GM23338 (cell line): ENCODE data around the gene ARID3B. TPM values are rescaled to one million over a fixed set of nuclear protein-coding genes. Genes with fewer than 3 reads are reported as not detected.
A peak's percentile ranks its signal among the peaks of the same experiment; 100 is the strongest.

Experiments used
- ATAC-seq: fragments of 200-7000 bp; cut with Tn5 transposase; 3 replicates; pipeline ENCODE4 v1.9.1; 2020
- DNase-seq: peaks from one replicate; pipeline ENCODE4 v3.0.0-alpha.2; 2015; ENCODE audit warnings: low spot score
- H2AFZ ChIP-seq: fragments of 200-600 bp; sonication (generic); 2 replicates; pipeline ENCODE4 v1.8.0; 2016; ENCODE audit warnings: antibody characterized with exemption, mild to moderate bottlenecking, moderate library complexity
- H3F3A ChIP-seq: fragments of 200-600 bp; sonication (generic); replicated peaks from 2 replicates; pipeline ENCODE4 v1.8.0; 2017; ENCODE audit warnings: antibody characterized with exemption, mixed run types, low read depth
- H3K27ac ChIP-seq: fragments of 200-600 bp; sonication (generic); 2 replicates; pipeline ENCODE4 v1.6.1; 2016; ENCODE audit warnings: low read depth
- H3K27me3 ChIP-seq: fragments of 200-600 bp; sonication (generic); 2 replicates; pipeline ENCODE4 v1.8.0; 2016; ENCODE audit warnings: mild to moderate bottlenecking, mixed run types, moderate library complexity; ENCODE audit not compliant: insufficient read depth
- H3K36me3 ChIP-seq: fragments of 200-600 bp; sonication (generic); 2 replicates; pipeline ENCODE4 v1.8.0; 2016; ENCODE audit warnings: mild to moderate bottlenecking; ENCODE audit not compliant: insufficient read depth
- H3K4me1 ChIP-seq: fragments of 200-600 bp; sonication (generic); 2 replicates; pipeline ENCODE4 v1.8.0; 2016; ENCODE audit warnings: mild to moderate bottlenecking, moderate library complexity; ENCODE audit not compliant: insufficient read depth
- H3K4me2 ChIP-seq: fragments of 200-600 bp; sonication (generic); 2 replicates; pipeline ENCODE4 v1.7.1; 2017; ENCODE audit warnings: mixed run types
- H3K4me3 ChIP-seq: fragments of 200-600 bp; sonication (generic); 2 replicates; pipeline ENCODE4 v1.6.1; 2016; ENCODE audit warnings: mixed run types
- H3K79me2 ChIP-seq: fragments of 200-600 bp; sonication (generic); replicated peaks from 2 replicates; pipeline ENCODE4 v1.8.0; 2017; ENCODE audit warnings: mild to moderate bottlenecking; ENCODE audit not compliant: insufficient read depth
- H3K9me2 ChIP-seq: fragments of 200-600 bp; sonication (generic); 2 replicates; pipeline ENCODE4 v1.8.0; 2017; ENCODE audit not compliant: insufficient read depth
- H4K20me1 ChIP-seq: fragments of 200-600 bp; sonication (generic); replicated peaks from 2 replicates; pipeline ENCODE4 v1.8.0; 2017; ENCODE audit warnings: mild to moderate bottlenecking; ENCODE audit not compliant: insufficient read depth
- H3K27ac Mint-ChIP-seq: 2 replicates; pipeline ENCODE4 v1.8.0; 2020; ENCODE audit warnings: inconsistent platforms, mild to moderate bottlenecking, moderate library complexity, mixed read lengths
- H3K27me3 Mint-ChIP-seq: 3 replicates; pipeline ENCODE4 v1.8.0; 2022; ENCODE audit warnings: low read depth, mild to moderate bottlenecking, moderate library complexity, mixed read lengths, inconsistent platforms; ENCODE audit not compliant: insufficient read depth, poor library complexity
- H3K36me3 Mint-ChIP-seq: 3 replicates; pipeline ENCODE4 v1.8.0; 2021; ENCODE audit warnings: low read depth, mild to moderate bottlenecking, inconsistent platforms, moderate library complexity, mixed read lengths
- H3K4me1 Mint-ChIP-seq: 3 replicates; pipeline ENCODE4 v1.8.0; 2020; ENCODE audit warnings: mild to moderate bottlenecking, inconsistent platforms, mixed read lengths
- H3K4me3 Mint-ChIP-seq: 3 replicates; pipeline ENCODE4 v1.8.0; 2021; ENCODE audit warnings: moderate library complexity, mild to moderate bottlenecking, inconsistent platforms, mixed read lengths
- H3K9me3 Mint-ChIP-seq: 3 replicates; pipeline ENCODE4 v1.8.0; 2020; ENCODE audit warnings: moderate library complexity, mild to moderate bottlenecking, inconsistent platforms, mixed read lengths
- CREB1 ChIP-seq: fragments of 250-450 bp; sonication (Bioruptor Pico); IDR thresholded peaks from 2 replicates; pipeline ENCODE4 v1.5.0; 2020; ENCODE audit warnings: low read depth, mild to moderate bottlenecking, moderate library complexity
- EZH2 ChIP-seq: fragments of 200-600 bp; sonication (generic); IDR thresholded peaks from one replicate; pipeline ENCODE4 v1.8.0; 2017; ENCODE audit warnings: antibody characterized with exemption, mild to moderate bottlenecking, low read depth; ENCODE audit not compliant: unreplicated experiment
- EZH2phosphoT487 ChIP-seq: fragments of 200-600 bp; sonication (generic); IDR thresholded peaks from one replicate; pipeline ENCODE4 v1.8.1; 2018; ENCODE audit warnings: antibody characterized with exemption; ENCODE audit not compliant: unreplicated experiment
- JUNB ChIP-seq: IDR thresholded peaks from one replicate; pipeline ENCODE4 v1.6.1; 2016; ENCODE audit warnings: antibody characterized with exemption; ENCODE audit not compliant: unreplicated experiment
- NANOG ChIP-seq: IDR thresholded peaks from 2 replicates; pipeline ENCODE4 v1.6.1; 2016; ENCODE audit warnings: antibody characterized with exemption, borderline replicate concordance
- POLR2AphosphoS5 ChIP-seq: IDR thresholded peaks from 2 replicates; pipeline ENCODE4 v1.6.1; 2016; ENCODE audit warnings: antibody characterized with exemption, low read depth
- STAT1 ChIP-seq: IDR thresholded peaks from one replicate; pipeline ENCODE4 v1.6.1; 2016; ENCODE audit warnings: antibody characterized with exemption; ENCODE audit not compliant: unreplicated experiment
- ZNF114 ChIP-seq: fragments of 250-450 bp; sonication (Bioruptor Pico); IDR thresholded peaks from 2 replicates; pipeline ENCODE4 v1.5.0; 2020; ENCODE audit warnings: mild to moderate bottlenecking, moderate library complexity
- ZNF331 ChIP-seq: fragments of 250-450 bp; sonication (Bioruptor Pico); IDR thresholded peaks from 2 replicates; pipeline ENCODE4 v1.5.0; 2020; ENCODE audit warnings: low read depth, mild to moderate bottlenecking, moderate library complexity
- polyA plus RNA-seq: library from polyadenylated mRNA; unstranded; fragments of >200 nt; fragmentation: Nextera tagmentation; extraction: Ambion mirVana; gene quantifications from 2 replicates; pipeline ENCODE4 v1.2.1, GENCODE V29; 2016
- total RNA-seq: library from RNA; depleted of rRNA; stranded (reverse); fragments of >200 nt; shearing (Covaris generic); gene quantifications from 2 replicates; pipeline ENCODE4 v1.2.3, GENCODE V29; 2014
- TF ChIP-seq, protein P1 (sequence below): fragments of 250-450 bp; sonication (Bioruptor Pico); IDR thresholded peaks from 2 replicates; pipeline ENCODE4 v1.5.0; 2020; ENCODE audit warnings: mild to moderate bottlenecking, moderate library complexity
- TF ChIP-seq, protein P2 (sequence below): IDR thresholded peaks from one replicate; pipeline ENCODE4 v1.6.1; 2018; ENCODE audit warnings: antibody characterized with exemption; ENCODE audit not compliant: unreplicated experiment
- TF ChIP-seq, protein P3 (sequence below), 2 experiments: fragments of 200-600 bp in 1 of 2; sonication (generic) in 1 of 2; conservative IDR thresholded peaks; 2 replicates each; pipeline versions ENCODE4 v1.5.1 to v1.6.1; 2016 to 2017; ENCODE audit warnings: antibody characterized with exemption in 2 of 2, low read depth in 2 of 2, mild to moderate bottlenecking in 2 of 2, moderate library complexity in 1 of 2
- TF ChIP-seq, protein P4 (sequence below): IDR thresholded peaks from 2 replicates; pipeline ENCODE4 v1.6.1; 2016; ENCODE audit warnings: antibody characterized with exemption

ARID3B gene
- total and polyA plus RNA-seq, 2 experiments from 2014 or later: 65.5 to 147 TPM

DNA sequence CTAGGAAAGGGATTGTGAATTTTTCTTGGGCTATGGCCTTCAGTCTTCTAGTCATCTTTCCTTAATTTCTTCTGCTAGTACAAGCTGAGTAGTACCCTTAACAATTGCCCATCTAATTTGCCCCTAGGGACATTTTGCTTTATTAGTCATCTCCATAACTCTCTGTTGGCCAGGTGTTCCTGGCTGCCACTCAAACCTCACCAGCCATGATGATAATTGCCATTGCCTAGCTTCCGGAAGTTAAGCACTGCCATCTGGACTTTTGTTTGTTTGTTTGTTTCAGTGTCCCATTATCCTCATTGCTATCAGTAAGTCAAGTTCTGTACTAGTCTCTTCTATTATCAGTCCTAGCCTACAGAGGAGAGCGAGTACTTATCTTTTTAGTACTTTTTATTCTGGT is 43.4 kb upstream of the ARID3B start:
- Histone ChIP-seq H3K4me2 (no peak overlapping the region), H3K9me2 (no peaks in the 10 kb centered on the region), H3K27me3 (no peaks in the 10 kb centered on the region), H3K27ac (peak overlapping the region; percentile 30; the same call in 1 of the 2 replicates), H4K20me1 (no peaks in the 10 kb centered on the region), H3F3A (no peaks in the 10 kb centered on the region), H3K4me1 (no peaks in the 10 kb centered on the region), H3K36me3 (no peaks in the 10 kb centered on the region), H3K79me2 (no peaks in the 10 kb centered on the region), H2AFZ (no peak overlapping the region), H3K4me3 (no peak overlapping the region)
- Mint-ChIP-seq H3K27ac (no peak overlapping the region; the same call in 1 of the 2 replicates), H3K27me3 (peaks cover 2% of the 10 kb centered on the region), H3K36me3 (no peaks in the 10 kb centered on the region), H3K9me3 (peaks cover 2% of the 10 kb centered on the region; the same call in 1 of the 3 replicates), H3K4me1 (no peaks in the 10 kb centered on the region; the same call in 2 of the 3 replicates), H3K4me3 (no peak overlapping the region)
- TF ChIP-seq NANOG: no peak
- TF ChIP-seq, protein P1, sequence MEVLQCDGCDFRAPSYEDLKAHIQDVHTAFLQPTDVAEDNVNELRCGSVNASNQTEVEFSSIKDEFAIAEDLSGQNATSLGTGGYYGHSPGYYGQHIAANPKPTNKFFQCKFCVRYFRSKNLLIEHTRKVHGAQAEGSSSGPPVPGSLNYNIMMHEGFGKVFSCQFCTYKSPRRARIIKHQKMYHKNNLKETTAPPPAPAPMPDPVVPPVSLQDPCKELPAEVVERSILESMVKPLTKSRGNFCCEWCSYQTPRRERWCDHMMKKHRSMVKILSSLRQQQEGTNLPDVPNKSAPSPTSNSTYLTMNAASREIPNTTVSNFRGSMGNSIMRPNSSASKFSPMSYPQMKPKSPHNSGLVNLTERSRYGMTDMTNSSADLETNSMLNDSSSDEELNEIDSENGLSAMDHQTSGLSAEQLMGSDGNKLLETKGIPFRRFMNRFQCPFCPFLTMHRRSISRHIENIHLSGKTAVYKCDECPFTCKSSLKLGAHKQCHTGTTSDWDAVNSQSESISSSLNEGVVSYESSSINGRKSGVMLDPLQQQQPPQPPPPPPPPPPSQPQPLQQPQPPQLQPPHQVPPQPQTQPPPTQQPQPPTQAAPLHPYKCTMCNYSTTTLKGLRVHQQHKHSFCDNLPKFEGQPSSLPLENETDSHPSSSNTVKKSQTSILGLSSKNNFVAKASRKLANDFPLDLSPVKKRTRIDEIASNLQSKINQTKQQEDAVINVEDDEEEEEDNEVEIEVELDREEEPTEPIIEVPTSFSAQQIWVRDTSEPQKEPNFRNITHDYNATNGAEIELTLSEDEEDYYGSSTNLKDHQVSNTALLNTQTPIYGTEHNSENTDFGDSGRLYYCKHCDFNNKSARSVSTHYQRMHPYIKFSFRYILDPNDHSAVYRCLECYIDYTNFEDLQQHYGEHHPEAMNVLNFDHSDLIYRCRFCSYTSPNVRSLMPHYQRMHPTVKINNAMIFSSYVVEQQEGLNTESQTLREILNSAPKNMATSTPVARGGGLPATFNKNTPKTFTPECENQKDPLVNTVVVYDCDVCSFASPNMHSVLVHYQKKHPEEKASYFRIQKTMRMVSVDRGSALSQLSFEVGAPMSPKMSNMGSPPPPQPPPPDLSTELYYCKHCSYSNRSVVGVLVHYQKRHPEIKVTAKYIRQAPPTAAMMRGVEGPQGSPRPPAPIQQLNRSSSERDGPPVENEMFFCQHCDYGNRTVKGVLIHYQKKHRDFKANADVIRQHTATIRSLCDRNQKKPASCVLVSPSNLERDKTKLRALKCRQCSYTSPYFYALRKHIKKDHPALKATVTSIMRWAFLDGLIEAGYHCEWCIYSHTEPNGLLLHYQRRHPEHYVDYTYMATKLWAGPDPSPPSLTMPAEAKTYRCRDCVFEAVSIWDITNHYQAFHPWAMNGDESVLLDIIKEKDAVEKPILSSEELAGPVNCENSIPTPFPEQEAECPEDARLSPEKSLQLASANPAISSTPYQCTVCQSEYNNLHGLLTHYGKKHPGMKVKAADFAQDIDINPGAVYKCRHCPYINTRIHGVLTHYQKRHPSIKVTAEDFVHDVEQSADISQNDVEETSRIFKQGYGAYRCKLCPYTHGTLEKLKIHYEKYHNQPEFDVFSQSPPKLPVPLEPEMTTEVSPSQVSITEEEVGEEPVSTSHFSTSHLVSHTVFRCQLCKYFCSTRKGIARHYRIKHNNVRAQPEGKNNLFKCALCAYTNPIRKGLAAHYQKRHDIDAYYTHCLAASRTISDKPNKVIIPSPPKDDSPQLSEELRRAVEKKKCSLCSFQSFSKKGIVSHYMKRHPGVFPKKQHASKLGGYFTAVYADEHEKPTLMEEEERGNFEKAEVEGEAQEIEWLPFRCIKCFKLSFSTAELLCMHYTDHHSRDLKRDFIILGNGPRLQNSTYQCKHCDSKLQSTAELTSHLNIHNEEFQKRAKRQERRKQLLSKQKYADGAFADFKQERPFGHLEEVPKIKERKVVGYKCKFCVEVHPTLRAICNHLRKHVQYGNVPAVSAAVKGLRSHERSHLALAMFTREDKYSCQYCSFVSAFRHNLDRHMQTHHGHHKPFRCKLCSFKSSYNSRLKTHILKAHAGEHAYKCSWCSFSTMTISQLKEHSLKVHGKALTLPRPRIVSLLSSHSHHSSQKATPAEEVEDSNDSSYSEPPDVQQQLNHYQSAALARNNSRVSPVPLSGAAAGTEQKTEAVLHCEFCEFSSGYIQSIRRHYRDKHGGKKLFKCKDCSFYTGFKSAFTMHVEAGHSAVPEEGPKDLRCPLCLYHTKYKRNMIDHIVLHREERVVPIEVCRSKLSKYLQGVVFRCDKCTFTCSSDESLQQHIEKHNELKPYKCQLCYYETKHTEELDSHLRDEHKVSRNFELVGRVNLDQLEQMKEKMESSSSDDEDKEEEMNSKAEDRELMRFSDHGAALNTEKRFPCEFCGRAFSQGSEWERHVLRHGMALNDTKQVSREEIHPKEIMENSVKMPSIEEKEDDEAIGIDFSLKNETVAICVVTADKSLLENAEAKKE (CRISPR knock-in tag): no peak
- TF ChIP-seq STAT1: no peak
- TF ChIP-seq EZH2: no peak
- TF ChIP-seq, protein P2, sequence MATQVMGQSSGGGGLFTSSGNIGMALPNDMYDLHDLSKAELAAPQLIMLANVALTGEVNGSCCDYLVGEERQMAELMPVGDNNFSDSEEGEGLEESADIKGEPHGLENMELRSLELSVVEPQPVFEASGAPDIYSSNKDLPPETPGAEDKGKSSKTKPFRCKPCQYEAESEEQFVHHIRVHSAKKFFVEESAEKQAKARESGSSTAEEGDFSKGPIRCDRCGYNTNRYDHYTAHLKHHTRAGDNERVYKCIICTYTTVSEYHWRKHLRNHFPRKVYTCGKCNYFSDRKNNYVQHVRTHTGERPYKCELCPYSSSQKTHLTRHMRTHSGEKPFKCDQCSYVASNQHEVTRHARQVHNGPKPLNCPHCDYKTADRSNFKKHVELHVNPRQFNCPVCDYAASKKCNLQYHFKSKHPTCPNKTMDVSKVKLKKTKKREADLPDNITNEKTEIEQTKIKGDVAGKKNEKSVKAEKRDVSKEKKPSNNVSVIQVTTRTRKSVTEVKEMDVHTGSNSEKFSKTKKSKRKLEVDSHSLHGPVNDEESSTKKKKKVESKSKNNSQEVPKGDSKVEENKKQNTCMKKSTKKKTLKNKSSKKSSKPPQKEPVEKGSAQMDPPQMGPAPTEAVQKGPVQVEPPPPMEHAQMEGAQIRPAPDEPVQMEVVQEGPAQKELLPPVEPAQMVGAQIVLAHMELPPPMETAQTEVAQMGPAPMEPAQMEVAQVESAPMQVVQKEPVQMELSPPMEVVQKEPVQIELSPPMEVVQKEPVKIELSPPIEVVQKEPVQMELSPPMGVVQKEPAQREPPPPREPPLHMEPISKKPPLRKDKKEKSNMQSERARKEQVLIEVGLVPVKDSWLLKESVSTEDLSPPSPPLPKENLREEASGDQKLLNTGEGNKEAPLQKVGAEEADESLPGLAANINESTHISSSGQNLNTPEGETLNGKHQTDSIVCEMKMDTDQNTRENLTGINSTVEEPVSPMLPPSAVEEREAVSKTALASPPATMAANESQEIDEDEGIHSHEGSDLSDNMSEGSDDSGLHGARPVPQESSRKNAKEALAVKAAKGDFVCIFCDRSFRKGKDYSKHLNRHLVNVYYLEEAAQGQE: no peak
- TF ChIP-seq JUNB: no peak
- TF ChIP-seq POLR2AphosphoS5: no peak
- TF ChIP-seq, protein P3, sequence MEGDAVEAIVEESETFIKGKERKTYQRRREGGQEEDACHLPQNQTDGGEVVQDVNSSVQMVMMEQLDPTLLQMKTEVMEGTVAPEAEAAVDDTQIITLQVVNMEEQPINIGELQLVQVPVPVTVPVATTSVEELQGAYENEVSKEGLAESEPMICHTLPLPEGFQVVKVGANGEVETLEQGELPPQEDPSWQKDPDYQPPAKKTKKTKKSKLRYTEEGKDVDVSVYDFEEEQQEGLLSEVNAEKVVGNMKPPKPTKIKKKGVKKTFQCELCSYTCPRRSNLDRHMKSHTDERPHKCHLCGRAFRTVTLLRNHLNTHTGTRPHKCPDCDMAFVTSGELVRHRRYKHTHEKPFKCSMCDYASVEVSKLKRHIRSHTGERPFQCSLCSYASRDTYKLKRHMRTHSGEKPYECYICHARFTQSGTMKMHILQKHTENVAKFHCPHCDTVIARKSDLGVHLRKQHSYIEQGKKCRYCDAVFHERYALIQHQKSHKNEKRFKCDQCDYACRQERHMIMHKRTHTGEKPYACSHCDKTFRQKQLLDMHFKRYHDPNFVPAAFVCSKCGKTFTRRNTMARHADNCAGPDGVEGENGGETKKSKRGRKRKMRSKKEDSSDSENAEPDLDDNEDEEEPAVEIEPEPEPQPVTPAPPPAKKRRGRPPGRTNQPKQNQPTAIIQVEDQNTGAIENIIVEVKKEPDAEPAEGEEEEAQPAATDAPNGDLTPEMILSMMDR (conservative IDR thresholded peaks at IDR 0.05; ENCODE audit: low read depth in 2 of 2): no peak
- TF ChIP-seq ZNF114 (CRISPR knock-in tag): no peak
- TF ChIP-seq CREB1 (CRISPR knock-in tag): no peak
- TF ChIP-seq, protein P4, sequence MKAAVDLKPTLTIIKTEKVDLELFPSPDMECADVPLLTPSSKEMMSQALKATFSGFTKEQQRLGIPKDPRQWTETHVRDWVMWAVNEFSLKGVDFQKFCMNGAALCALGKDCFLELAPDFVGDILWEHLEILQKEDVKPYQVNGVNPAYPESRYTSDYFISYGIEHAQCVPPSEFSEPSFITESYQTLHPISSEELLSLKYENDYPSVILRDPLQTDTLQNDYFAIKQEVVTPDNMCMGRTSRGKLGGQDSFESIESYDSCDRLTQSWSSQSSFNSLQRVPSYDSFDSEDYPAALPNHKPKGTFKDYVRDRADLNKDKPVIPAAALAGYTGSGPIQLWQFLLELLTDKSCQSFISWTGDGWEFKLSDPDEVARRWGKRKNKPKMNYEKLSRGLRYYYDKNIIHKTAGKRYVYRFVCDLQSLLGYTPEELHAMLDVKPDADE: no peak
- TF ChIP-seq EZH2phosphoT487: no peak
- no peak for TF ChIP-seq ZNF331
- DNase-seq (no peak), ATAC-seq (no peak)
